Small intestine (tissue), 7 donors: Measurements from ENCODE around the gene SPEG. TPM values are rescaled to one million over a fixed set of nuclear protein-coding genes. Genes with fewer than 3 reads are reported as not detected.

Experiments
- DNase-seq, 2 donors: peaks; one replicate each; pipeline versions ENCODE4 v3.0.0 to v3.0.0-alpha.2; 2013
- FAIRE-seq: peaks from 2 replicates; lab custom pipeline; 2012; peaks lifted over from hg19 to GRCh38; lab: Jason Lieb, UNC
- H3K27ac ChIP-seq, 3 donors: one replicate each; pipeline ENCODE4 v1.5.1; 2013; ENCODE audit warnings: low read length in 2 of 3, mild to moderate bottlenecking in 2 of 3, control low read depth in 1 of 3, inconsistent platforms in 1 of 3, low read depth in 1 of 3, moderate library complexity in 1 of 3
- H3K27me3 ChIP-seq, 3 donors: one replicate each; pipeline ENCODE4 v1.6.1; 2013; ENCODE audit warnings: low read length in 3 of 3, inconsistent platforms in 1 of 3; ENCODE audit not compliant: control insufficient read depth in 3 of 3, insufficient read depth in 3 of 3
- H3K36me3 ChIP-seq, 3 donors: one replicate each; pipeline ENCODE4 v1.6.1; 2013; ENCODE audit warnings: low read length in 3 of 3, inconsistent platforms in 1 of 3, low read depth in 1 of 3, mild to moderate bottlenecking in 1 of 3, moderate library complexity in 1 of 3; ENCODE audit not compliant: control insufficient read depth in 3 of 3, insufficient read depth in 2 of 3
- H3K4me1 ChIP-seq, 3 donors: one replicate each; pipeline ENCODE4 v1.6.1; 2013; ENCODE audit warnings: low read length in 2 of 3, inconsistent platforms in 1 of 3, low read depth in 1 of 3, mild to moderate bottlenecking in 1 of 3, moderate library complexity in 1 of 3; ENCODE audit not compliant: control insufficient read depth in 3 of 3, insufficient read depth in 2 of 3
- H3K4me3 ChIP-seq, 3 donors: one replicate each; pipeline ENCODE4 v1.5.1; 2013; ENCODE audit warnings: low read length in 3 of 3, control low read depth in 1 of 3, inconsistent platforms in 1 of 3, low read depth in 1 of 3, mild to moderate bottlenecking in 1 of 3, moderate library complexity in 1 of 3
- H3K9me3 ChIP-seq, 2 donors: one replicate each; pipeline ENCODE4 v1.6.1; 2013; ENCODE audit warnings: low read depth in 1 of 2, low read length in 1 of 2; ENCODE audit not compliant: control insufficient read depth in 2 of 2, insufficient read depth in 1 of 2
- WGBS, 3 donors: extraction: QIAGEN DNeasy Blood & Tissue Kit; methylation state at CpG; one replicate each; pipeline ENCODE4 v1.1.7; 2013; 5-methylcytosine and 5-hydroxymethylcytosine counted together
- polyA plus RNA-seq, 4 donors: library from polyadenylated mRNA; stranded (reverse) in 3 of 4; unstranded in 1 of 4; fragments of 200-250 nt in 3 of 4; fragments of 120-200 nt in 1 of 4; gene quantifications; one replicate each; pipeline versions ENCODE4 v1.2.1 to v1.2.3, GENCODE V29; 2013
- donor health status: healthy with polysubstance abuse.
- donor health status: control.
- donor health status: control.
- donor health status: Bipolar disorder and iron deficiency.
- donor health status: healthy.

Gene SPEG
- polyA plus RNA-seq, 4 donors: 0.45 to 15.7 (median 5.3) TPM

DNA sequence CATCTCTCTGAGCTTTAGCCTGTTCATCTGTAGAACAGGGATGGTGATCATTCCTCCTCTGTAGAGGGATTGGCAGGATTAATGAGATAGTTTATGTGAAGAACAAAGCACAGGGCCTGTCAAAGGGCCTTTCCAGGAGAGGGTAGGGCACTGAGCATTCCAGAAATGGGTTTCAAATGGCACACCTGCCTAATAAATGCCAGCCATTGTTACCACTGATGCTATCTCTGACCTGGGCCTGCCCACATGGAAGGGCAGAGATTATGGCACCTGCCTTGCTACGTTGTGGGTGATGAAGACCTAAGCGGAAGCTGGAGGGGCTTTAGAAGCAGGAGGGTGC lies 33.1 kb downstream of the SPEG start:
- no peaks in the 10 kb centered on the region for H3K9me3 ChIP-seq
- no peak overlapping the region for H3K27ac ChIP-seq
- DNase-seq (peak in 1 of 2 donors; percentile 17), FAIRE-seq (no peak)
- H3K27me3 ChIP-seq: no peaks in the 10 kb centered on the region
- no peaks in the 10 kb centered on the region for H3K4me1 ChIP-seq
- H3K36me3 ChIP-seq: peaks cover 0 to 17% (median 0%) of the 10 kb centered on the region in 3 donors
- 21 to 60% (median 42%) methylated on average over 2 of the region's 2 CpGs for WGBS, 3 donors
- no peak overlapping the region for H3K4me3 ChIP-seq

DNA sequence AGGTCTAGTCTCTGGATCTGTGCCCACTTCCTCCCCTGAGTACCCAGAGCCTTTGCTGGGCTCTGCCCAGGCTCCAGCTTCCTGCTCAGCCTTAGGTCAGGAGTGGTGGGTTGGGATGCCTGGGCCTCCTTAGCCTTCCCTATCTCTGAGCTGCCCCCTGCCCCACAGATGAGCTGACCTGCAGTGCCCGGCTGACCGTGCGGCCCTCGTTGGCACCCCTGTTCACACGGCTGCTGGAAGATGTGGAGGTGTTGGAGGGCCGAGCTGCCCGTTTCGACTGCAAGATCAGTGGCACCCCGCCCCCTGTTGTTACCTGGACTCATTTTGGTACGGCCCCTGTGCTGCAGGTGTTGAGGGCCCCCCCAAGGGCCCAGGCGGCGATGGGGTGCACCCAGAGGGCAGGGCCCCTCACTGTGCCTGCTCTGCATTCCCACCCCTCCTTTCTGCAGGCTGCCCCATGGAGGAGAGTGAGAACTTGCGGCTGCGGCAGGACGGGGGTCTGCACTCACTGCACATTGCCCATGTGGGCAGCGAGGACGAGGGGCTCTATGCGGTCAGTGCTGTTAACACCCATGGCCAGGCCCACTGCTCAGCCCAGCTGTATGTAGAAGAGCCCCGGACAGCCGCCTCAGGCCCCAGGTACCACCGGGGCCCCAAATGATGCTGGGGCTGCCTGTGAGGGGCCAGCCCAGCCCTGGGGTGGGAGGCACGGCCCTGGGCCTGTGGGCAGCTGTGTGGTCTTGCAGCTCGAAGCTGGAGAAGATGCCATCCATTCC lies 34.0 kb downstream of the SPEG start:
- H3K36me3 ChIP-seq: peaks cover 0 to 17% (median 0%) of the 10 kb centered on the region in 3 donors
- H3K27ac ChIP-seq: no peak overlapping the region
- no peaks in the 10 kb centered on the region for H3K4me1 ChIP-seq
- no peak overlapping the region for H3K4me3 ChIP-seq
- FAIRE-seq: no peak
- H3K9me3 ChIP-seq: no peaks in the 10 kb centered on the region
- 89 to 90% (median 90%) methylated on average over 22 to 23 of the region's 23 CpGs for WGBS, 3 donors
- no peaks in the 10 kb centered on the region for H3K27me3 ChIP-seq
- no peak for DNase-seq

DNA sequence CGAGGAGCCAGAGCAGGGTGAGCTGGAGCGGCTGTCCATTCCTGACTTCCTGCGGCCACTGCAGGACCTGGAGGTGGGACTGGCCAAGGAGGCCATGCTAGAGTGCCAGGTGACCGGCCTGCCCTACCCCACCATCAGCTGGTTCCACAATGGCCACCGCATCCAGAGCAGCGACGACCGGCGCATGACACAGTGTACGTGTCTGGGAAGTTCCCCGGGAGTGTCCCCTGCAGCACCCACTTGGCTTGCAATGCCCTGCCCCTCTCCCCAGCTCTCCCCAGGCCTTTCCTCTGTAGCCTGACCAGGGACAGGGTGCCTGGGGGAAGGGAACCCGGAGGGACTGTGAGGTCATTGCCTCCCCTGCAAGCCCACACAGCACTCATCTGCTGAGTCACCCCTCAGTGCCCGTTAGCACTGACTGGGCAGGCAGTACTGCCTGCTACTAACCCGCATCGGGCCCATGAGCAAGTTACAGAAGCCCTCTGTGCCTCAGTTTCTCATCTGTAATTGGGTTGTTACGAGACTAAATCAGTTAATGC lies 34.6 kb downstream of the SPEG start:
- no peaks in the 10 kb centered on the region for H3K4me1 ChIP-seq
- H3K4me3 ChIP-seq: no peak overlapping the region
- FAIRE-seq: no peak
- no peaks in the 10 kb centered on the region for H3K9me3 ChIP-seq
- no peaks in the 10 kb centered on the region for H3K27me3 ChIP-seq
- H3K27ac ChIP-seq: no peak overlapping the region
- H3K36me3 ChIP-seq: peaks cover 0 to 16% (median 0%) of the 10 kb centered on the region in 3 donors
- 88 to 92% (median 89%) methylated on average over 15 to 16 of the region's 16 CpGs for WGBS, 3 donors
- no peak for DNase-seq

DNA sequence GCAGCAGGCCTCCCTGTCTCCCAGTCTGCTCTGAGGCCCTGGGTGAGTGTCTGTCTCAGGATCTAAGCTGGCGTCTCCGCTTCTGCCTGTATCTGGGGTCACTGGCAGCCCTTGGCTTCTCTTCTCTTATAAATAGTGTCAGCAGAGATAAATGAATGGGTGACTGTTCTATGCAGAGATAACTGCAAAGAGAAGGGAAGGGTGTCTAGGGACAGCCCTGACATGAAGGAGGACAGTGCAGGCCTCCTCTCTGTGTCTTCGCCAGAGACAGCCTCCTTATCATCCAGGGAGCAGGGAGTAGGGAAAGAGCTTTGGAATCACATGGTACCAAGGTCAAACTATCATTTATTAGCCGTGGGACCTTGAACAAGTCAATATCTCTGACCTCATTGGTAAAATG lies 35.8 kb downstream of the SPEG start:
- 50 to 67% (median 62%) methylated on average over 4 of the region's 4 CpGs for WGBS, 3 donors
- no peak for FAIRE-seq

GRCh38 chr2:219471476-219472371 lies 37.1 kb downstream of the SPEG start:
- H3K4me1 ChIP-seq: no peaks in the 10 kb centered on the region
- peaks cover 0 to 5% (median 0%) of the 10 kb centered on the region in 3 donors for H3K27me3 ChIP-seq
- no peaks in the 10 kb centered on the region for H3K9me3 ChIP-seq
- WGBS, 3 donors: 79 to 85% (median 83%) methylated on average over 21 to 22 of the region's 22 CpGs
- no peak overlapping the region for H3K4me3 ChIP-seq
- peaks cover 0 to 10% (median 0%) of the 10 kb centered on the region in 3 donors for H3K36me3 ChIP-seq
- FAIRE-seq: no peak
- H3K27ac ChIP-seq: no peak overlapping the region
- DNase-seq: no peak

More for the DNA sequence above, 35.8 kb downstream of the SPEG start:
- Histone ChIP-seq H3K27ac (no peak overlapping the region), H3K4me1 (no peaks in the 10 kb centered on the region), H3K9me3 (no peaks in the 10 kb centered on the region), H3K27me3 (peaks cover 0 to 2% (median 0%) of the 10 kb centered on the region in 3 donors), H3K36me3 (peaks cover 0 to 8% (median 0%) of the 10 kb centered on the region in 3 donors), H3K4me3 (no peak overlapping the region)
- no peak for DNase-seq

- no peak for FAIRE-seq
- 81 to 92% (median 84%) methylated on average over 12 of the region's 12 CpGs for WGBS, 3 donors
- no peak overlapping the region for H3K27ac ChIP-seq
- DNase-seq: no peak
- H3K4me1 ChIP-seq: no peaks in the 10 kb centered on the region
- H3K4me3 ChIP-seq: no peak overlapping the region
- no peaks in the 10 kb centered on the region for H3K9me3 ChIP-seq
- peaks cover 0 to 10% (median 0%) of the 10 kb centered on the region in 3 donors for H3K36me3 ChIP-seq
- peaks cover 0 to 8% (median 0%) of the 10 kb centered on the region in 3 donors for H3K27me3 ChIP-seq
Measured at GRCh38 chr2:219472629-219473187, 38.1 kb downstream of the SPEG start.

DNA sequence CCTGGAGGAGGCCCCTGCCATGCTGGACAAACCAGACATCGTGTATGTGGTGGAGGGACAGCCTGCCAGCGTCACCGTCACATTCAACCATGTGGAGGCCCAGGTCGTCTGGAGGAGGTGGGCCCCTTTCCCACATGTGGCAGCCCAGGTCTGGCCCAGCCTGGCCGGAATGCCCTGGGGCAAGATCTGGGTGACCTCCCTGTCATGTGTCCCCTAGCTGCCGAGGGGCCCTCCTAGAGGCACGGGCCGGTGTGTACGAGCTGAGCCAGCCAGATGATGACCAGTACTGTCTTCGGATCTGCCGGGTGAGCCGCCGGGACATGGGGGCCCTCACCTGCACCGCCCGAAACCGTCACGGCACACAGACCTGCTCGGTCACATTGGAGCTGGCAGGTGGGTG lies 38.9 kb downstream of the SPEG start:
- no peak overlapping the region for H3K4me3 ChIP-seq
- H3K27me3 ChIP-seq: peaks cover 0 to 8% (median 0%) of the 10 kb centered on the region in 3 donors
- no peaks in the 10 kb centered on the region for H3K9me3 ChIP-seq
- H3K4me1 ChIP-seq: no peaks in the 10 kb centered on the region
- H3K36me3 ChIP-seq: peaks cover 0 to 8% (median 0%) of the 10 kb centered on the region in 3 donors
- DNase-seq (no peak), FAIRE-seq (no peak)
- no peak overlapping the region for H3K27ac ChIP-seq
- 86 to 91% (median 88%) methylated on average over 18 of the region's 18 CpGs for WGBS, 3 donors
